OCI-LY7 (cell line): ENCODE results near the gene CCR3. TPM values are rescaled to one million over a fixed set of nuclear protein-coding genes. Genes with fewer than 3 reads are reported as not detected.

Experiments used
- BruUV-seq: library from RNA; stranded (reverse); fragments of 400-500 nt; replicated peaks from 2 replicates; lab custom pipeline; 2021; lab: Mats Ljungman, UMichigan
- CTCF ChIA-PET: fragments of 300-600 bp; sonication (Branson Sonifier 250); formaldehyde crosslinking; loops from one replicate; lab custom pipeline; 2022; ENCODE audit warnings: antibody characterized with exemption; ENCODE audit not compliant: unreplicated experiment; lab: Charles Lee
- POLR2A ChIA-PET: fragments of 300-600 bp; sonication (Branson Sonifier 250); formaldehyde crosslinking; loops from one replicate; lab custom pipeline; 2022; ENCODE audit warnings: antibody characterized with exemption; lab: Charles Lee
- DNase-seq: peaks from one replicate; pipeline ENCODE4 v3.0.0-alpha.2; 2015; ENCODE audit warnings: low spot score
- H2AFZ ChIP-seq: fragments of 200-600 bp; sonication (generic), shearing (Covaris generic); 2 replicates; pipeline ENCODE4 v1.6.1; 2014; ENCODE audit warnings: mild to moderate bottlenecking, antibody characterized with exemption, low read length, moderate library complexity
- H3K27ac ChIP-seq: fragments of 200-600 bp; sonication (generic); 2 replicates; pipeline ENCODE4 v1.5.1; 2014; ENCODE audit warnings: mixed run types, low read depth, mild to moderate bottlenecking, moderate library complexity, low read length, inconsistent platforms; ENCODE audit not compliant: poor library complexity, severe bottlenecking
- H3K36me3 ChIP-seq: fragments of 200-600 bp; sonication (generic); 2 replicates; pipeline ENCODE4 v1.6.1; 2014; ENCODE audit warnings: mild to moderate bottlenecking, antibody characterized with exemption, low read length, moderate library complexity, mixed read lengths; ENCODE audit not compliant: insufficient read depth
- H3K4me1 ChIP-seq: fragments of 200-600 bp; sonication (generic); 2 replicates; pipeline ENCODE4 v1.5.1; 2014; ENCODE audit warnings: mild to moderate bottlenecking, low read length; ENCODE audit not compliant: insufficient read depth, poor library complexity, severe bottlenecking
- H3K4me2 ChIP-seq: fragments of 200-600 bp; sonication (generic); 2 replicates; pipeline ENCODE4 v1.6.1; 2014; ENCODE audit warnings: mild to moderate bottlenecking, low read length
- H3K4me3 ChIP-seq: fragments of 200-600 bp; sonication (generic); 2 replicates; pipeline ENCODE4 v1.5.1; 2014; ENCODE audit warnings: mild to moderate bottlenecking, low read depth, low read length; ENCODE audit not compliant: poor library complexity, severe bottlenecking
- H3K79me2 ChIP-seq: fragments of 200-600 bp; sonication (generic); 2 replicates; pipeline ENCODE4 v1.6.1; 2016; ENCODE audit warnings: low read depth, mild to moderate bottlenecking, low read length, moderate library complexity, mixed read lengths; ENCODE audit not compliant: insufficient read depth
- H3K9me2 ChIP-seq: fragments of 200-600 bp; sonication (generic); 2 replicates; pipeline ENCODE4 v1.6.1; 2016; ENCODE audit warnings: mild to moderate bottlenecking, low read length, mixed read lengths; ENCODE audit not compliant: insufficient read depth
- H3K9me3 ChIP-seq: fragments of 200-600 bp; sonication (generic); 2 replicates; pipeline ENCODE4 v1.6.1; 2014; ENCODE audit warnings: mild to moderate bottlenecking, mixed run types, low read length, mixed read lengths
- H4K20me1 ChIP-seq: fragments of 200-600 bp; sonication (generic); 2 replicates; pipeline ENCODE4 v1.6.1; 2014; ENCODE audit warnings: mild to moderate bottlenecking, antibody characterized with exemption, low read length, moderate library complexity, mixed read lengths; ENCODE audit not compliant: insufficient read depth
- EZH2phosphoT487 ChIP-seq: fragments of 200-600 bp; sonication (generic); IDR thresholded peaks from 2 replicates; pipeline ENCODE4 v1.6.1; 2018; ENCODE audit warnings: low read depth, borderline replicate concordance, mild to moderate bottlenecking, mixed run types, antibody characterized with exemption, low read length, moderate library complexity, mixed read lengths
- intact Hi-C: fragments of 100-400 bp; cut with micrococcal nuclease; formaldehyde crosslinking; loops from one replicate; pipeline ENCODE4 v1.10.0; 2022; ENCODE audit not compliant: unreplicated experiment
- total RNA-seq, 2 experiments: library from RNA; depleted of rRNA in 1 of 2; stranded (reverse); fragments of >200 nt in 1 of 2; shearing (Covaris generic) in 1 of 2; gene quantifications; 2 replicates each; pipeline ENCODE4 v1.2.3, GENCODE V29; 2014 to 2022
- TF ChIP-seq, protein P1 (sequence below): fragments of 200-600 bp; sonication (generic); conservative IDR thresholded peaks from 2 replicates; pipeline ENCODE4 v1.5.1; 2014; ENCODE audit warnings: mild to moderate bottlenecking, antibody characterized with exemption, low read length, moderate library complexity, mixed read lengths

Gene CCR3
- total RNA-seq, 2 experiments from 2014 or later = not detected

DNA sequence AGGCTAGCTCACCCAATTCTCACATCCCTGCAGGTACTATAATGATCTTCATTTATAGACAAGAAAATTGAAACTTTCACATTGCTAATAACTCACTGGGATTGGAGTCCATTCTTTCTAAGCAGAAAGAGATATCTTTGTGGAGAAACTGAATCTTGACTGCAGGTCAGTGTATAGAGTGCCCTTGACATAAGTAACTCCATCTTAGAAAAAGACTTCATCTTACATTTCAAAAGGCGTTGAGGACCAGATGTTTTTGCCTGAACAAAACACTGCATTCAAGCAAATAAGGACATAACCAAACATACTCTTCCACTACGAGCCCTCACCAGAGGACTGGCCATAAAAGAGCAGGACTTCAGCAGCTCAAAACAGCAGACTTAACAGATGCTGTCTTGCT lies 6.8 kb upstream of the CCR3 start:
- Histone ChIP-seq H3K4me2 (no peak overlapping the region), H2AFZ (no peak overlapping the region), H3K36me3 (no peaks in the 10 kb centered on the region), H3K27ac (no peak overlapping the region), H3K9me2 (no peaks in the 10 kb centered on the region), H3K79me2 (no peaks in the 10 kb centered on the region), H3K4me3 (no peak overlapping the region), H3K9me3 (no peaks in the 10 kb centered on the region), H4K20me1 (no peaks in the 10 kb centered on the region), H3K4me1 (no peaks in the 10 kb centered on the region)
- DNase-seq = no peak
- ChIA-PET POLR2A (no interaction called here), CTCF (no interaction called here)
- no TSS peak for BruUV-seq
- TF ChIP-seq, protein P1, sequence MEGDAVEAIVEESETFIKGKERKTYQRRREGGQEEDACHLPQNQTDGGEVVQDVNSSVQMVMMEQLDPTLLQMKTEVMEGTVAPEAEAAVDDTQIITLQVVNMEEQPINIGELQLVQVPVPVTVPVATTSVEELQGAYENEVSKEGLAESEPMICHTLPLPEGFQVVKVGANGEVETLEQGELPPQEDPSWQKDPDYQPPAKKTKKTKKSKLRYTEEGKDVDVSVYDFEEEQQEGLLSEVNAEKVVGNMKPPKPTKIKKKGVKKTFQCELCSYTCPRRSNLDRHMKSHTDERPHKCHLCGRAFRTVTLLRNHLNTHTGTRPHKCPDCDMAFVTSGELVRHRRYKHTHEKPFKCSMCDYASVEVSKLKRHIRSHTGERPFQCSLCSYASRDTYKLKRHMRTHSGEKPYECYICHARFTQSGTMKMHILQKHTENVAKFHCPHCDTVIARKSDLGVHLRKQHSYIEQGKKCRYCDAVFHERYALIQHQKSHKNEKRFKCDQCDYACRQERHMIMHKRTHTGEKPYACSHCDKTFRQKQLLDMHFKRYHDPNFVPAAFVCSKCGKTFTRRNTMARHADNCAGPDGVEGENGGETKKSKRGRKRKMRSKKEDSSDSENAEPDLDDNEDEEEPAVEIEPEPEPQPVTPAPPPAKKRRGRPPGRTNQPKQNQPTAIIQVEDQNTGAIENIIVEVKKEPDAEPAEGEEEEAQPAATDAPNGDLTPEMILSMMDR = no peak
- no peak for TF ChIP-seq EZH2phosphoT487
- intact Hi-C loops = no loop called here

DNA sequence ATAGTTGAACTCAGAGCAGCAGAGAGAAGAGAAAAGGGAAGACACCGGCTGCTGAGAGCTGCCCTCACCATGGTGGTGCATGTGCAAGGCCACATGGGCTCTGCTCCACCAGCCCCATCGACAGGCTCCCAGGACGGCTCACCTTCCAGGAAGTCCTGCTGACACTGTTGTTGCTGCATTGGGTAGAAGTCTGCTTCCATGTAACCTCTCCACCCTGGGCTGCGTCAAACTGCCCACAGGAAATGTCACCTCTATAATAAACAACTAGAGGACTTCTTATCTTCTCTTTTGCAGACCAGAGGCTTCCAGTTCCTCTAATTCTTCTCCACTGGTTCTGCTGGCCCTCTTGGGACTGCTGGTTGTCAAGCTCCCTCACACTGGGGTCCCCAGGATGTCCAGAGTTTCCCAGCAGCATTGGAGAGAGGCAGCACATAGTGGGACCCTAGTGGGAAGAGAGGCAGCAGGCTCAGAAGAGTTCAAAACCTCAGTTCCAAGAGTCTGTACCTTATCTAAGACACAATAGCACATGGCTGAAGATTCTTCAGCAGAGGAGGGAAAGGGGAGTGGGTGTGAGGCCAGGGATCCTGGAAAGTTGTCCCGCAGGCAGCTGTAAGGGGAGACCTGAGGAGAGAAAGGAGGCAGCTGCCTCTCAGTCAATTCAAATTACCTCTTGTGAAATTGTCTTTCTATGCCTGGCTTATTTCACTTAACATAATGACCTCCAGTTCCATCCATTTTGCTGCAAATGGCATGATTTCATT lies 5.8 kb upstream of the CCR3 start:
- H3K4me3 ChIP-seq = no peak overlapping the region
- POLR2A ChIA-PET = interaction anchor here (0.5 kb wide), 1 partner anchor 1387 kb away, joined by 3 read pairs; no protein-coding TSS in a partner anchor
- CTCF ChIA-PET = no interaction called here
- no peak overlapping the region for H3K27ac ChIP-seq
- H3K4me1 ChIP-seq = no peaks in the 10 kb centered on the region
- H2AFZ ChIP-seq = no peak overlapping the region
- H3K9me2 ChIP-seq = no peaks in the 10 kb centered on the region
- no peak for DNase-seq
- intact Hi-C loops = no loop called here
- no peaks in the 10 kb centered on the region for H3K79me2 ChIP-seq
- no peak overlapping the region for H3K4me2 ChIP-seq
- no peaks in the 10 kb centered on the region for H3K36me3 ChIP-seq
- no TSS peak for BruUV-seq
- no peaks in the 10 kb centered on the region for H4K20me1 ChIP-seq
- no peak for TF ChIP-seq EZH2phosphoT487
- TF ChIP-seq, protein P1 = no peak
- no peaks in the 10 kb centered on the region for H3K9me3 ChIP-seq

DNA sequence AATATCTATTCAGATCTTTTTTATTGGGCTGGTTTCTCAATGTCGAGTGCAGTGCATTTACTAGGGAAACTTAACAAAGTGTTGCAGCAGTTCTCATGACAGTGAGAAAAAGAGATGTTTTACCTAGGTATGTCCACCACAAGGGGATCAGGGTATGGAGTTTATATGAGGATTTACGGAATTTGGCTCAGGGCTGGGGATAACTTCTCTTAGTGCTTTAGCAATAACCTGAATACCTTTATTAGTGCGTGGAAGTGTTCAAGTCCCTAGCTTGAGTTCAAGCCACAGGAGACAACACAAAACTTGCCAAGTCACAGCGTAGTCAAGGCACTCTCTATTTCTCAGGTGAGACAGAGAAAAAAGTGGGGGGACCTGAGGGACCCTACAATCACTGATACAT lies 3.9 kb upstream of the CCR3 start:
- no peak for DNase-seq
- H4K20me1 ChIP-seq = no peaks in the 10 kb centered on the region
- CTCF ChIA-PET = no interaction called here
- no peak overlapping the region for H2AFZ ChIP-seq
- H3K4me3 ChIP-seq = no peak overlapping the region
- H3K36me3 ChIP-seq = no peaks in the 10 kb centered on the region
- no peaks in the 10 kb centered on the region for H3K9me2 ChIP-seq
- POLR2A ChIA-PET = no interaction called here
- no TSS peak for BruUV-seq
- H3K4me2 ChIP-seq = no peak overlapping the region
- intact Hi-C loops = no loop called here
- H3K79me2 ChIP-seq = no peaks in the 10 kb centered on the region
- no peaks in the 10 kb centered on the region for H3K9me3 ChIP-seq
- H3K4me1 ChIP-seq = no peaks in the 10 kb centered on the region
- TF ChIP-seq, protein P1 = no peak
- TF ChIP-seq EZH2phosphoT487 = no peak
- H3K27ac ChIP-seq = no peak overlapping the region
